ENCODE data around the gene SP140L.
"Not testable (repeated sequence)": the region's sequence is repeated elsewhere in the genome, so short reads cannot be mapped to it uniquely, and the experiment has no call there.

The SP140L gene

DNA sequence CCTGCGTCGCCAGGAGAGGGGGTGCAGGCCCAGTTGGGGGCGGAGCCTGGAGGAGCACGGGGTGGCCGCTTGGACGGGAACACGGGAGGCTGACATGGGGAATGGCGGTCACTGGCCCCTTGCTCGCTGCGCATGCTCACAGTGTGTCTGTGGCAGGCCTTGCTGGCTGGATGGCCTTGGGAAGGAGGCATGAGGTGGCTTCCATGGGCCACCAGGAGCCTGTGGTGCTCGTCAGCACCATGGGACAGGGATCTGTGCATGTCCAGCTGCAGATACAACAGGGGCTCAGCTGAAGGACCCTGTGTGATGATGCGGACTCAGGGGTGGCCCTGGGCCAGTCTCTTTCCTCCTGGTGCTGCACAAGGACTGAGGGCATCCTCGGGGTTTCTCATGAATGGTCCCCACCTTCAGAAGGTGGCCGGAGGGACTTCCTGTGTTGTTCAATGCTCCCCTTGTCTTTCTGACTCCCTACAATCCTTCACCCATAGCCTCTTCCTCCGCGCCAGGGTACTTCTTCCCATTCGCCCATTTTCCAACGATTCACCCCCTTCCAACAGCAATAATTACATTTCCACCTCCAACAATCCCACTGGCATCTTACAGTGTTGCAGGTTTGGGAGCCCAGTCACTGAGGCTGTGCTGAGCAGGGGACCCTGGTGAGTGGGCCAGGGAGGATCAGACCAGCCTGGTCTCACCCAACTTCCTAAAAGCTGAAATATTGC, 3.4 kb upstream of the SP140L start:
- no peak for DNase-seq (ENCODE audit: low spot score)

GRCh38 chr2:230324503-230324902, 2.5 kb upstream of the SP140L start:
- no peak for DNase-seq (ENCODE audit: low spot score)

DNA sequence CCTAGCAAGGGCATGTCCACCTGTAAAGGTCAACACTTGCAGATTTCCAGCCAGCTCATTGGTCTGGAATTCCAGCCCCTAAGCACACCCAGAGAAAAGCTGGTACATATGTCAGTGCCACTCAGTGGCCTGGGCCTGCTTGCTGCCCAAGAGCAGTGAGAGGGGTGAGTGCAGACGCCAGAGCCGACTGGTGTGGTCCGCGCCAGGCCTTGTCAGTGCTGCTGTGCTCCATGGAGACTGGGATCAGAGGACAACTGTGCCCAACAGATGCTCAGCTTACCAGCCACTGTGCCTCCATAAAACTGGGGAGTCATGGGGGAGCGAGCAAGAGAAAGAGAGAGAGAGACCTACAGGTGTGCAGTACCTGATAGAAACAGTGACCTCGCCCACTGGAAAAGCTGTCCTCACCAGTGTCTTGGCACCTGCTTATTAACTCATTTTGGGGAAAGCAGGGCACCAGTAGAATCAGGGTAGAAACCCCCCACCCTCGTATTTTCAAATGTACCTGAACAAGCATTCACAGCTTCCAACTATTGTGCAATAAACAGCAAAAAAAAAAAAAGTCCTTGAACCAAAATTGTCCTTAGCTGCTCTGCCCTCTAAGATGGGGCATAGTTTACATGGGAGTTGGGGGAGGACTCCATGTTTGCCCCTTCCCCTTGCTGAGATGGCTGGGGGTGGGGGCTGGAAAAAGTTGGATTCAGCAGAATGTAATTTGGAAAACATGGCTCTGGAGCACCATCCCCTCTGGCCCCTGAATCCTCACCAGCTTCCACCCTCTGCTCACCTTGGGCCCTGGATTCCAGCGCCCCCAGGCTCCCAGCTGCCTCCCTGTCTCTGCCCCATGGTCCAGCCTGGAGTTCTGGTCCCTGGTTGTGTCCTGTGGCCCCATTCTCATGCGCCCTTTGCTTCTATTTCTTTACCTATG, 1.4 kb upstream of the SP140L start:
- no peak for DNase-seq (ENCODE audit: low spot score)

- peak; percentile 13 for DNase-seq (ENCODE audit: low spot score)
Measured at GRCh38 chr2:230327418-230328154, 593 bp downstream of the SP140L start.

GRCh38 chr2:230328155-230328458, 1.1 kb downstream of the SP140L start:
- DNase-seq (ENCODE audit: low spot score) = no peak

GRCh38 chr2:230329946-230330605, 3.1 kb downstream of the SP140L start:
- DNase-seq (ENCODE audit: low spot score) = no peak

- no peak for DNase-seq (ENCODE audit: low spot score)
Measured at GRCh38 chr2:230330725-230331124, 3.7 kb downstream of the SP140L start.

DNA sequence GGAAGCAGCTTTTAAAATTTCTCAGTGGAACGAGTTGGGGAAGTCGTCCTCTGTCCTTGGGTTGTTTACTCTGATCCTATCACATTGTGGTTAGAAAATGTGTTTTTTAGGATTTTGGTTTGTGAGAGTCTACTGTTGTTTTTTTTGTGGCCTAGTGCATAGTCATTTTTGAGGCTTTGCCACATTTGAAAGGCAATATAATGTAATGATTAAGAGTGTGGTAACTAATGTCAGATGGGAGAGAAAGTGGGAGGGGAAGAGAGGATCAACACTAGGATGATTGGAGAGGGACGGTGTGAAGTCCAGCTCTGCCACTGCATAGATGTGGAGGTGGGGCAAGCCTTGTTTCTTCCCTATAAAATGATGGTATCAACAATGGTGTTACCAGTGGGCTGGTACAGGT, 8.5 kb downstream of the SP140L start:
- no peak for DNase-seq (ENCODE audit: low spot score)

DNA sequence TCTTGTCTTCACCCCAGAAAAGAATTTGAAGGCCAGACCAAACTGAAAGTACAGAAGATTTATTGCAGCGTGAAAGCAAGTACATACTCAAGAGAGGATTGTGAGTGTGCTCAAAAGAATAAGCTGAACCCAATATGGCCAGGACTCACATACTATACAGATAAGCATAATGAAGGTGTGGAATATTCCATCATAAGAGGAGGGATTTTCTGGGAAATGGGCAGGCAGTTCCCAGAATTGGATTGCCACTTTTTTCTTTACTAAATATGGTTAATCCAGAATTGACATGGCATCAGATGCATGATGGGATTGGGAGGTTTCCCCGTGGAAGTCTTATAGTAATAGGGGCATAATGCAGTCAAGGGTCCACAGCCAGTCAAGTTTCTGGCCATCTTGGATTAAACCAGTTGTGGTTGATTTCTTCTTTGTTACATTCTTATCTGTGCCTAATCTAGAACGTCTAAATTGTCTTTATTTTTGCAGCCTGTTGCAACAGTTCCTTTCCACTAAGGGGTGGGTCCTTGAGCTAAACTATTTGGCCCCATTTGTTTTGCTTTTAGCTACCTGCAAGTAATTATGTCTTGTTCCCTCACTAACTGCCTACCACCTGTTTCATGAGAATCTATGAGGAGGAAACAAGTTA, 9.0 kb downstream of the SP140L start:
- no peak for DNase-seq (ENCODE audit: low spot score)

- DNase-seq (ENCODE audit: low spot score) = not testable (repeated sequence)
Measured at GRCh38 chr2:230341936-230342528, 15.0 kb downstream of the SP140L start.

GRCh38 chr2:230343041-230343624, 16.1 kb downstream of the SP140L start:
- DNase-seq (ENCODE audit: low spot score) = not testable (repeated sequence)

GRCh38 chr2:230343747-230344146, 16.8 kb downstream of the SP140L start:
- DNase-seq (ENCODE audit: low spot score) = no peak

DNA sequence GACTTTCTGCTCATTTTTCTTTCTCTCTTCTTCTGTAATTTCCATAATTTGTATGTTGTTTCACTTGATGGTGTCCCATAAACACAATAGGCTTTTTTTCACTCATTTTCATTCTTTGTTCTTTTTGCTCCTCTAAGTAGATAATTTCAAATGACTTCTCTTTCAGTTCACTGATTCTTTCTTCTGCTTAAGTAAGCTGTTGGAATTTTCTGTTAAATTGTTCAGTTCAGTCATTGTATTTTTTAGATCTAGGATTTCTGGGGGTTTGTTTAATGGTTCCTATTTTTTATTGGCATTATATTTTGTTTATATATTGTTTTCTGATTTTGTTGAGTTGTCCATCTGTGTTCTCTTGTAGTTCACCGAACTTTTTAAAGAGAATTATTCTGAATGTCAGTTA, 19.5 kb downstream of the SP140L start:
- no peak for DNase-seq (ENCODE audit: low spot score)

- no peak for DNase-seq (ENCODE audit: low spot score)
Measured at GRCh38 chr2:230346921-230347533, 20.0 kb downstream of the SP140L start.

GRCh38 chr2:230347659-230348305, 20.8 kb downstream of the SP140L start:
- peak; percentile 53 for DNase-seq (ENCODE audit: low spot score)

DNA sequence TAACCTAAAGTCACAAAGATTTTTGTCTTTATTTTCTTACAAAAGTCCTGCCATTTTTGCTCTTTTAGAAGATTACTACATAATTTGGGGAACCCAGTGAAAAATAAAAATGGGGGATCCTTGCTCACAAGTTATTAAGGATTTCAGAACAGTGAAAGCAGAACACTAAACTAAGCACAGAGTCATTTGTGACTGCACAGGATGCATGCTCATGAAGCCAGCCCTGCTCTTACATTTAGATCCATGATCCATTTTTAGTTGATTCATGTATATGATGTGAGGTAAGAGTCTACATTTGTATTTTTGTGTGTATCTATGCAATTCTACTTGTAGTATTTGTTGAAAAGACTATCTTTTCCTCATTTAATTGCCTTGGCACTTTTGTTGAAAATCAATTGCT, 21.8 kb downstream of the SP140L start:
- no peak for DNase-seq (ENCODE audit: low spot score)

DNA sequence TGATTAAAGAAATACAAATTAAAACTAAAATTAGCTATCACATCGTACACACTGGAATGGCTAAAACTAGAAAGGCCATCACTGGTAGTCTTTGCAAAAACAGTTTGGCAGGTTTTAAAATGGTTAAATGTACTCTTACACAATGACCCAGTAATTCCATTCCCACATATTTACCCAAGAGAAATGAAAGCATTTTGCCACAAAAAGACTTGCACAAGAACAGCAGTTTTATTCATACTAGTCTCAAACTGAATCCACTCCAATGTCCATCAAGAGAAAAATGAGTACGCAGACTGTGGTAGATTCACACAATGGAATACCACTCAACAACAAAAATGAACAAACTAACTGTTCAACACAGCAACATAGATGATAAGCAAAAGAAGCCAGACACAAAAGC, 29.1 kb downstream of the SP140L start:
- no peak for DNase-seq (ENCODE audit: low spot score)

DNA sequence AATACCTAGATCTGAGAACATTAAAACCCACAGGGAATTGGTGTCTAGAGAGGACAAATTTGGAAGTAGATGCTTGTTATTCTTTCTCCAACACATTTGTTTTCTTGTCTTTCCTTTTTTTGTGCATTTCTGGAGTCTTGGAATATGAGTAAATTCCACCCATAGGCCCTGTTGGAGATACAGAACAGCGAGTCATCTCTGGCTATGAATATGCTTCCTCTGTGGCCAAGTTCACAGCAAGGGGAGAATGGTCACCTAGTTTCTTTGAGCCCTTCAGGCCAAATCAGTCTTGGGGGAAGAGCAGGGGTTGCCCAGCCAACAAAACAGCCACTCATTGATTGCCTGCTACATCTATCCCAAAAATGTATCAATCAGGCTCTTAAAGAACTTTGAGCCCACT, 31.3 kb downstream of the SP140L start:
- no peak for DNase-seq (ENCODE audit: low spot score)

- no peak for DNase-seq (ENCODE audit: low spot score)
Measured at GRCh38 chr2:230360028-230360427, 33.0 kb downstream of the SP140L start.

Data from CD4-positive, alpha-beta T cell treated with Interleukin-2 at 100 ng/mL for 4 hours (primary cell).